DOHH2 (cell line): Measurements from ENCODE around the gene BCL2L1.

ENCODE experiments used
- H3F3A ChIP-seq: fragments of 200-600 bp; sonication (generic), shearing (Covaris generic); 2 replicates; pipeline ENCODE4 v1.6.0; 2016; ENCODE audit warnings: antibody characterized with exemption, mild to moderate bottlenecking; ENCODE audit not compliant: control insufficient read depth, insufficient read depth
- H3K27ac ChIP-seq: fragments of 200-600 bp; sonication (generic); 2 replicates; pipeline ENCODE4 v1.5.1; 2014; ENCODE audit warnings: low read depth, mild to moderate bottlenecking, low read length, moderate library complexity
- H3K27me3 ChIP-seq: fragments of 200-600 bp; sonication (generic); 2 replicates; pipeline ENCODE4 v1.6.1; 2014; ENCODE audit warnings: mild to moderate bottlenecking, low read length, mixed read lengths; ENCODE audit not compliant: control insufficient read depth
- H3K36me3 ChIP-seq: fragments of 200-600 bp; sonication (generic); 2 replicates; pipeline ENCODE4 v1.6.1; 2014; ENCODE audit warnings: mild to moderate bottlenecking, low read length, moderate library complexity, mixed read lengths; ENCODE audit not compliant: control insufficient read depth
- H3K4me1 ChIP-seq: fragments of 200-600 bp; sonication (generic); 2 replicates; pipeline ENCODE4 v1.6.1; 2014; ENCODE audit warnings: mild to moderate bottlenecking, low read length, mixed read lengths; ENCODE audit not compliant: control insufficient read depth
- H3K4me2 ChIP-seq: fragments of 200-600 bp; sonication (generic); 2 replicates; pipeline ENCODE4 v1.6.0; 2014; ENCODE audit warnings: mild to moderate bottlenecking, low read length, moderate library complexity
- H3K4me3 ChIP-seq: fragments of 200-600 bp; sonication (generic); 2 replicates; pipeline ENCODE4 v1.5.1; 2014; ENCODE audit warnings: mild to moderate bottlenecking, low read length, mixed read lengths
- H3K79me2 ChIP-seq: fragments of 200-600 bp; sonication (generic); 2 replicates; pipeline ENCODE4 v1.6.1; 2014; ENCODE audit warnings: mild to moderate bottlenecking, low read length, mixed read lengths; ENCODE audit not compliant: control insufficient read depth
- H3K9me2 ChIP-seq: fragments of 200-600 bp; sonication (generic); replicated peaks from 2 replicates; pipeline ENCODE4 v1.6.1; 2014; ENCODE audit warnings: mild to moderate bottlenecking, low read length, mixed read lengths; ENCODE audit not compliant: control insufficient read depth
- H3K9me3 ChIP-seq: fragments of 200-600 bp; sonication (generic); 2 replicates; pipeline ENCODE4 v1.6.1; 2014; ENCODE audit warnings: antibody characterized with exemption, low read length, mixed read lengths; ENCODE audit not compliant: control insufficient read depth, insufficient read depth
- H4K20me1 ChIP-seq: fragments of 200-600 bp; sonication (generic); 2 replicates; pipeline ENCODE4 v1.6.0; 2014; ENCODE audit warnings: low read depth, mild to moderate bottlenecking, antibody characterized with exemption, low read length, moderate library complexity; ENCODE audit not compliant: control insufficient read depth, insufficient read depth
- CTCF ChIP-seq: fragments of 200-600 bp; sonication (generic); IDR thresholded peaks from one replicate; pipeline ENCODE4 v1.5.1; 2014; ENCODE audit warnings: antibody characterized with exemption, mild to moderate bottlenecking, low read depth, low read length; ENCODE audit not compliant: poor library complexity, severe bottlenecking
- EZH2phosphoT487 ChIP-seq: fragments of 200-600 bp; sonication (generic); IDR thresholded peaks from 2 replicates; pipeline ENCODE4 v1.6.1; 2017; ENCODE audit warnings: borderline replicate concordance, mild to moderate bottlenecking, antibody characterized with exemption, low read length, moderate library complexity, mixed read lengths

The BCL2L1 gene

GRCh38 chr20:31712112-31712553 lies 10.5 kb downstream of the BCL2L1 start:
- Histone ChIP-seq H3K79me2 (peaks cover 10% of the 10 kb centered on the region), H3K27me3 (no peaks in the 10 kb centered on the region), H4K20me1 (no peaks in the 10 kb centered on the region), H3K4me1 (peaks cover 14% of the 10 kb centered on the region), H3K36me3 (peaks cover 31% of the 10 kb centered on the region), H3K9me3 (no peaks in the 10 kb centered on the region), H3K4me3 (no peak overlapping the region), H3K27ac (no peak overlapping the region), H3K9me2 (no peaks in the 10 kb centered on the region), H3K4me2 (no peak overlapping the region), H3F3A (no peaks in the 10 kb centered on the region)
- no peak for TF ChIP-seq EZH2phosphoT487
- TF ChIP-seq CTCF, result no peak

GRCh38 chr20:31711179-31712111 lies 11.2 kb downstream of the BCL2L1 start:
- Histone ChIP-seq H3K27ac (no peak overlapping the region), H3K9me2 (no peaks in the 10 kb centered on the region), H3K9me3 (no peaks in the 10 kb centered on the region), H4K20me1 (no peaks in the 10 kb centered on the region), H3K79me2 (peaks cover 6% of the 10 kb centered on the region; the same call in 1 of the 2 replicates), H3K27me3 (no peaks in the 10 kb centered on the region), H3F3A (no peaks in the 10 kb centered on the region), H3K4me2 (no peak overlapping the region), H3K4me1 (peaks cover 14% of the 10 kb centered on the region), H3K36me3 (peaks cover 33% of the 10 kb centered on the region), H3K4me3 (no peak overlapping the region)
- no peak for TF ChIP-seq CTCF
- TF ChIP-seq EZH2phosphoT487, result no peak

GRCh38 chr20:31710423-31711108 lies 12.1 kb downstream of the BCL2L1 start:
- no peaks in the 10 kb centered on the region for H3K9me3 ChIP-seq
- H3K27ac ChIP-seq, result no peak overlapping the region
- no peaks in the 10 kb centered on the region for H4K20me1 ChIP-seq
- H3K79me2 ChIP-seq, result peaks cover 6% of the 10 kb centered on the region; the same call in 1 of the 2 replicates
- no peak overlapping the region for H3K4me3 ChIP-seq
- H3K4me1 ChIP-seq, result peaks cover 19% of the 10 kb centered on the region
- H3K36me3 ChIP-seq, result peaks cover 34% of the 10 kb centered on the region
- no peak overlapping the region for H3K4me2 ChIP-seq
- H3K9me2 ChIP-seq, result no peaks in the 10 kb centered on the region
- H3F3A ChIP-seq, result no peaks in the 10 kb centered on the region
- TF ChIP-seq CTCF (no peak), EZH2phosphoT487 (no peak)
- no peaks in the 10 kb centered on the region for H3K27me3 ChIP-seq
